Neutrophil (primary cell): ENCODE data around the gene EXOC6B.

ENCODE experiments used
- H3K27ac ChIP-seq: fragments of 200-600 bp; sonication (generic); 2 replicates; pipeline ENCODE4 v1.5.1; 2016; ENCODE audit warnings: mild to moderate bottlenecking, moderate library complexity
- H3K27me3 ChIP-seq: fragments of 200-600 bp; sonication (generic); 2 replicates; pipeline ENCODE4 v1.6.0; 2016; ENCODE audit warnings: mild to moderate bottlenecking
- H3K36me3 ChIP-seq: fragments of 200-600 bp; sonication (generic); 2 replicates; pipeline ENCODE4 v1.5.1; 2017
- H3K4me1 ChIP-seq, 2 experiments: fragments of 200-600 bp in 1 of 2; sonication (generic) in 1 of 2; 1 replicate in 1 of 2; 2 replicates in 1 of 2; pipeline versions ENCODE4 v1.5.1 to v1.6.1; 2013 to 2016; ENCODE audit warnings: low read depth in 1 of 2, low read length in 1 of 2, mild to moderate bottlenecking in 1 of 2, moderate library complexity in 1 of 2; ENCODE audit not compliant: control insufficient read depth in 1 of 2, insufficient read depth in 1 of 2
- H3K4me3 ChIP-seq, 2 experiments: fragments of 200-600 bp in 1 of 2; sonication (generic) in 1 of 2; 1 replicate in 1 of 2; 2 replicates in 1 of 2; pipeline ENCODE4 v1.5.1; 2013 to 2016; ENCODE audit warnings: low read depth in 1 of 2, low read length in 1 of 2, mild to moderate bottlenecking in 1 of 2, moderate library complexity in 1 of 2
- H3K9me3 ChIP-seq: fragments of 200-600 bp; sonication (generic); 2 replicates; pipeline ENCODE4 v1.5.1; 2016
- CTCF ChIP-seq: fragments of 200-600 bp; sonication (generic); IDR thresholded peaks from 2 replicates; pipeline ENCODE4 v1.5.1; 2016; ENCODE audit warnings: antibody characterized with exemption

Gene EXOC6B

GRCh38 chr2:72180351-72180750, 645.5 kb downstream of the EXOC6B start:
- H3K4me1 ChIP-seq, result no peaks in the 10 kb centered on the region
- no peaks in the 10 kb centered on the region for H3K36me3 ChIP-seq
- TF ChIP-seq CTCF, result no peak
- H3K9me3 ChIP-seq, result no peaks in the 10 kb centered on the region
- H3K4me3 ChIP-seq, result no peak overlapping the region
- H3K27me3 ChIP-seq, result no peaks in the 10 kb centered on the region
- no peak overlapping the region for H3K27ac ChIP-seq

- Histone ChIP-seq H3K36me3 (no peaks in the 10 kb centered on the region), H3K9me3 (no peaks in the 10 kb centered on the region), H3K4me3 (no peak overlapping the region), H3K4me1 (no peaks in the 10 kb centered on the region), H3K27me3 (no peaks in the 10 kb centered on the region), H3K27ac (no peak overlapping the region)
- TF ChIP-seq CTCF, result no peak
Observed at GRCh38 chr2:72178551-72178950, 647.3 kb downstream of the EXOC6B start.

GRCh38 chr2:72176281-72176680, 649.6 kb downstream of the EXOC6B start:
- no peaks in the 10 kb centered on the region for H3K4me1 ChIP-seq
- no peaks in the 10 kb centered on the region for H3K36me3 ChIP-seq
- H3K4me3 ChIP-seq, result no peak overlapping the region
- H3K27me3 ChIP-seq, result no peaks in the 10 kb centered on the region
- no peak overlapping the region for H3K27ac ChIP-seq
- no peak for TF ChIP-seq CTCF
- H3K9me3 ChIP-seq, result no peaks in the 10 kb centered on the region

- Histone ChIP-seq H3K27me3 (no peaks in the 10 kb centered on the region), H3K4me3 (no peak overlapping the region), H3K9me3 (no peaks in the 10 kb centered on the region), H3K4me1 (no peaks in the 10 kb centered on the region), H3K27ac (no peak overlapping the region), H3K36me3 (no peaks in the 10 kb centered on the region)
- no peak for TF ChIP-seq CTCF
Observed at GRCh38 chr2:72175636-72176035, 650.2 kb downstream of the EXOC6B start.

- TF ChIP-seq CTCF, result no peak
- H3K27me3 ChIP-seq, result peaks cover 8% of the 10 kb centered on the region
- H3K9me3 ChIP-seq, result no peaks in the 10 kb centered on the region
- H3K27ac ChIP-seq, result no peak overlapping the region
- no peaks in the 10 kb centered on the region for H3K4me1 ChIP-seq
- no peak overlapping the region for H3K4me3 ChIP-seq
- no peaks in the 10 kb centered on the region for H3K36me3 ChIP-seq
Observed at GRCh38 chr2:72173640-72174321, 652.1 kb downstream of the EXOC6B start.
